B cell (primary cell): ENCODE measurements around the gene KIRREL3. TPM values are rescaled to one million over a fixed set of nuclear protein-coding genes. Genes with fewer than 3 reads are reported as not detected.
"Not testable (repeated sequence)": the region's sequence is repeated elsewhere in the genome, so short reads cannot be mapped to it uniquely, and the experiment has no call there.

ENCODE experiments used
- ATAC-seq: fragments of 200-7000 bp; cut with Tn5 transposase; one replicate; pipeline ENCODE4 v1.10.0; 2021; ENCODE audit warnings: low read depth, mild to moderate bottlenecking, moderate number of reproducible peaks, moderate library complexity
- CTCF ChIA-PET: fragments of 350-600 bp; sonication (Branson Sonifier 250); formaldehyde crosslinking; loops from one replicate; lab custom pipeline; 2021; ENCODE audit warnings: antibody characterized with exemption, inconsistent platforms; lab: Charles Lee
- POLR2A ChIA-PET: fragments of 350-600 bp; sonication (Branson Sonifier 250); formaldehyde crosslinking; loops from one replicate; lab custom pipeline; 2021; ENCODE audit warnings: antibody characterized with exemption; lab: Charles Lee
- DNase-seq: peaks from one replicate; pipeline ENCODE4 v3.0.0; 2013
- H2AFZ ChIP-seq: 2 replicates; pipeline ENCODE4 v1.6.1; 2012; ENCODE audit warnings: mild to moderate bottlenecking, low read depth, low read length; ENCODE audit not compliant: insufficient read depth, poor library complexity, severe bottlenecking
- H3K27ac ChIP-seq, 2 donors: 1 replicate in 1 of 2; 2 replicates in 1 of 2; pipeline ENCODE4 v1.5.1; 2012 to 2013; ENCODE audit warnings: low read length in 2 of 2, mild to moderate bottlenecking in 2 of 2, moderate library complexity in 1 of 2
- H3K27me3 ChIP-seq, 4 experiments: fragments of 200-600 bp in 1 of 4; sonication (generic) in 1 of 4; replicated peaks in 1 of 4; 1 replicate in 2 of 4; 2 replicates in 2 of 4; pipeline versions ENCODE4 v1.6.1 to v1.7.0; 2013 to 2016; ENCODE audit warnings: low read length in 3 of 4, mild to moderate bottlenecking in 2 of 4, mixed read lengths in 1 of 4, moderate library complexity in 1 of 4; ENCODE audit not compliant: insufficient read depth in 4 of 4, control insufficient read depth in 3 of 4; ENCODE audit errors: control extremely low read depth in 1 of 4
- H3K36me3 ChIP-seq, 2 experiments: replicated peaks in 1 of 2; 1 replicate in 1 of 2; 2 replicates in 1 of 2; pipeline versions ENCODE4 v1.6.1 to v1.7.1; 2013; ENCODE audit warnings: low read length in 1 of 2; ENCODE audit not compliant: insufficient read depth in 2 of 2, control insufficient read depth in 1 of 2; ENCODE audit errors: control extremely low read depth in 1 of 2, extremely low read depth in 1 of 2
- H3K4me1 ChIP-seq, 2 donors: fragments of 200-600 bp in 1 of 2; sonication (generic) in 1 of 2; 1 replicate in 1 of 2; 2 replicates in 1 of 2; pipeline versions ENCODE4 v1.5.1 to v1.6.1; 2013 to 2017; ENCODE audit warnings: low read length in 2 of 2; ENCODE audit not compliant: control insufficient read depth in 2 of 2, insufficient read depth in 2 of 2
- H3K4me2 ChIP-seq: replicated peaks from 2 replicates; pipeline ENCODE3; 2012; ENCODE audit warnings: mild to moderate bottlenecking, low read depth, low read length; ENCODE audit not compliant: poor library complexity, severe bottlenecking
- H3K4me3 ChIP-seq, 5 experiments: fragments of 200-600 bp in 1 of 5; sonication (generic) in 1 of 5; 1 replicate in 3 of 5; 2 replicates in 2 of 5; pipeline versions ENCODE4 v1.5.1 to v1.7.0; 2011 to 2016; ENCODE audit warnings: low read length in 4 of 5, mild to moderate bottlenecking in 4 of 5, low read depth in 2 of 5, control low read depth in 1 of 5, moderate library complexity in 1 of 5; ENCODE audit not compliant: insufficient read depth in 1 of 5; ENCODE audit errors: control extremely low read depth in 1 of 5, extremely low read depth in 1 of 5
- H3K79me2 ChIP-seq: fragments of 200-600 bp; sonication (generic); one replicate; pipeline ENCODE4 v1.6.0; 2016; ENCODE audit warnings: low read length; ENCODE audit not compliant: control insufficient read depth, insufficient read depth
- H3K9ac ChIP-seq: fragments of 200-600 bp; sonication (generic); 2 replicates; pipeline ENCODE4 v1.6.1; 2017; ENCODE audit warnings: mild to moderate bottlenecking, low read length, moderate library complexity
- H3K9me3 ChIP-seq, 3 donors: one replicate each; pipeline versions ENCODE4 v1.6.1 to v1.7.1; 2013; ENCODE audit warnings: low read length in 2 of 3; ENCODE audit not compliant: control insufficient read depth in 2 of 3, insufficient read depth in 1 of 3; ENCODE audit errors: control extremely low read depth in 1 of 3
- H4K20me1 ChIP-seq: 2 replicates; pipeline ENCODE4 v1.6.0; 2012; ENCODE audit warnings: mild to moderate bottlenecking, low read length; ENCODE audit not compliant: insufficient read depth, control insufficient read depth, poor library complexity, severe bottlenecking
- H3K27ac Mint-ChIP-seq: one replicate; pipeline ENCODE4 v1.8.0; 2021; ENCODE audit warnings: mixed read lengths
- H3K27me3 Mint-ChIP-seq: one replicate; pipeline ENCODE4 v1.8.0; 2021; ENCODE audit warnings: mixed read lengths
- H3K4me1 Mint-ChIP-seq: one replicate; pipeline ENCODE4 v1.8.0; 2021; ENCODE audit warnings: mixed read lengths
- H3K4me3 Mint-ChIP-seq: one replicate; pipeline ENCODE4 v1.8.0; 2021; ENCODE audit warnings: mixed read lengths
- H3K9me3 Mint-ChIP-seq: one replicate; pipeline ENCODE4 v1.8.0; 2022; ENCODE audit warnings: mixed read lengths; ENCODE audit not compliant: insufficient read depth
- CTCF ChIP-seq: fragments of 200-600 bp; IDR thresholded peaks from one replicate; pipeline ENCODE4 v1.8.0; 2022; ENCODE audit warnings: antibody characterized with exemption, mild to moderate bottlenecking
- EZH2 ChIP-seq: IDR thresholded peaks from 2 replicates; pipeline ENCODE4 v1.6.1; 2012; ENCODE audit warnings: borderline replicate concordance, low read depth, mild to moderate bottlenecking, moderate library complexity, low read length; ENCODE audit not compliant: insufficient read depth, poor library complexity, severe bottlenecking
- WGBS: methylation state at CpG from one replicate; pipeline ENCODE4 v1.1.5; 2013; ENCODE audit warnings: missing lambda C conversion rate; ENCODE audit not compliant: insufficient coverage; 5-methylcytosine and 5-hydroxymethylcytosine counted together
- intact Hi-C: fragments of 100-400 bp; cut with micrococcal nuclease; formaldehyde crosslinking; loops from one replicate; pipeline ENCODE4 v1.10.0; 2022
- polyA plus RNA-seq: library from polyadenylated mRNA; depleted of rRNA; stranded (reverse); fragments of >200 nt; gene quantifications from 2 replicates; pipeline ENCODE4 v1.2.3, GENCODE V29; 2012
- total RNA-seq, 2 donors: library from RNA; stranded (reverse); fragments of 120-200 nt in 1 of 2; gene quantifications; 1 replicate in 1 of 2; 2 replicates in 1 of 2; pipeline versions ENCODE4 v1.2.3 to v1.2.4, GENCODE V29; 2013 to 2022

Gene KIRREL3
- total and polyA plus RNA-seq, 2 donors (not counting 1 experiment from before 2014, with no cell fraction given), result not detected

- H3K9me3 Mint-ChIP-seq, result no peaks in the 10 kb centered on the region
- Histone ChIP-seq H3K27me3 (peaks cover 0 to 3% (median under 1%) of the 10 kb centered on the region in 4 experiments), H3K79me2 (no peaks in the 10 kb centered on the region), H2AFZ (no peak overlapping the region), H3K4me1 (no peaks in the 10 kb centered on the region), H3K4me3 (no peak overlapping the region), H3K36me3 (no peaks in the 10 kb centered on the region), H3K4me2 (no peak overlapping the region), H3K9ac (no peak overlapping the region), H3K27ac (no peak overlapping the region), H4K20me1 (no peaks in the 10 kb centered on the region), H3K9me3 (no peaks in the 10 kb centered on the region)
- WGBS, result 91% methylated on average over 4 of the region's 4 CpGs
- ChIA-PET POLR2A (no interaction called here), CTCF (no interaction called here)
- no peak overlapping the region for H3K27ac Mint-ChIP-seq
- no peak for DNase-seq
- no peak overlapping the region for H3K4me3 Mint-ChIP-seq
- no peak for ATAC-seq
- H3K27me3 Mint-ChIP-seq, result peaks cover 12% of the 10 kb centered on the region
- TF ChIP-seq EZH2 (no peak), CTCF (no peak)
- intact Hi-C loops, result no loop called here
- no peaks in the 10 kb centered on the region for H3K4me1 Mint-ChIP-seq
Observed at GRCh38 chr11:126959700-126960099, 40.9 kb downstream of the KIRREL3 start.

GRCh38 chr11:126956635-126957034 is 43.9 kb downstream of the KIRREL3 start:
- no peak for ATAC-seq
- no peak for TF ChIP-seq EZH2
- TF ChIP-seq CTCF, result no peak
- WGBS, result 95% methylated on average over 9 of the region's 10 CpGs
- H3K36me3 ChIP-seq, result no peaks in the 10 kb centered on the region
- CTCF ChIA-PET, result no interaction called here
- H3K27ac Mint-ChIP-seq, result no peak overlapping the region
- H3K4me3 Mint-ChIP-seq, result no peak overlapping the region
- no peak overlapping the region for H2AFZ ChIP-seq
- H3K27me3 Mint-ChIP-seq, result peaks cover 6% of the 10 kb centered on the region
- no peak overlapping the region for H3K27ac ChIP-seq
- H3K9me3 ChIP-seq, result no peaks in the 10 kb centered on the region
- H3K79me2 ChIP-seq, result no peaks in the 10 kb centered on the region
- H3K9me3 Mint-ChIP-seq, result no peaks in the 10 kb centered on the region
- no peak for DNase-seq
- intact Hi-C loops, result no loop called here
- no peak overlapping the region for H3K4me2 ChIP-seq
- peaks cover 0 to 2% (median under 1%) of the 10 kb centered on the region in 4 experiments for H3K27me3 ChIP-seq
- H3K4me1 Mint-ChIP-seq, result no peaks in the 10 kb centered on the region
- POLR2A ChIA-PET, result no interaction called here
- H3K9ac ChIP-seq, result no peak overlapping the region
- no peaks in the 10 kb centered on the region for H3K4me1 ChIP-seq
- H4K20me1 ChIP-seq, result no peaks in the 10 kb centered on the region
- no peak overlapping the region for H3K4me3 ChIP-seq

GRCh38 chr11:126952533-126952932 is 48.0 kb downstream of the KIRREL3 start:
- DNase-seq, H3K9ac ChIP-seq, H3K36me3 ChIP-seq, H3K4me3 ChIP-seq, H3K79me2 ChIP-seq, H2AFZ ChIP-seq, H3K4me1 ChIP-seq, H3K4me2 ChIP-seq, CTCF ChIA-PET, H3K9me3 Mint-ChIP-seq, POLR2A ChIA-PET, ATAC-seq, H3K9me3 ChIP-seq, H3K27me3 ChIP-seq, H3K27ac ChIP-seq, H4K20me1 ChIP-seq, H3K4me1 Mint-ChIP-seq, H3K4me3 Mint-ChIP-seq, H3K27me3 Mint-ChIP-seq, intact Hi-C loops, H3K27ac Mint-ChIP-seq: not testable (repeated sequence)
- WGBS, result no CpG with 5 or more reads among the region's 2 CpGs
